Measurements from ENCODE around the gene S100A14. TPM values are rescaled to one million over a fixed set of nuclear protein-coding genes. Genes with fewer than 3 reads are reported as not detected.
A peak's percentile ranks its signal among the peaks of the same experiment; 100 is the strongest.
"Not testable (repeated sequence)": the region's sequence is repeated elsewhere in the genome, so short reads cannot be mapped to it uniquely, and the experiment has no call there.

S100A14 gene
- total and polyA plus RNA-seq, 12 donors, result 0.32 to 2.2 (median 0.88) TPM; not detected in 7

GRCh38 chr1:153643816-153644215 lies 27.7 kb upstream of the S100A14 start:
- H3K9me3 ChIP-seq (replicated peaks in 1 of 3), result no peaks in the 10 kb centered on the region
- H3K36me3 ChIP-seq (replicated peaks in 1 of 2), result peaks cover 0 to 76% of the 10 kb centered on the region in 2 donors
- TF ChIP-seq POLR2A (IDR thresholded peaks at IDR 0.05) (no peak), CTCF (IDR thresholded peaks at IDR 0.05) (no peak)
- H3K4me3 ChIP-seq, result no peak overlapping the region
- H3K27ac ChIP-seq, result peak overlapping the region in 1 of 5 donors; percentile 6
- no peaks in the 10 kb centered on the region for H3K27me3 ChIP-seq
- DNase-seq, result no peak
- peaks cover 5 to 11% of the 10 kb centered on the region in 2 donors for H3K4me1 ChIP-seq (replicated peaks in 1 of 2)
- intact Hi-C loops (cut with DNase I), result no loop called here

GRCh38 chr1:153643100-153643499 lies 27.0 kb upstream of the S100A14 start:
- Histone ChIP-seq H3K4me1 (replicated peaks in 1 of 2) (peaks cover 5 to 17% of the 10 kb centered on the region in 2 donors), H3K27me3 (no peaks in the 10 kb centered on the region), H3K36me3 (replicated peaks in 1 of 2) (peaks cover 0 to 83% of the 10 kb centered on the region in 2 donors), H3K27ac (no peak overlapping the region), H3K4me3 (no peak overlapping the region), H3K9me3 (replicated peaks in 1 of 3) (no peaks in the 10 kb centered on the region)
- TF ChIP-seq POLR2A (IDR thresholded peaks at IDR 0.05) (no peak), CTCF (IDR thresholded peaks at IDR 0.05) (no peak)
- DNase-seq, result no peak
- intact Hi-C loops (cut with DNase I), result no loop called here
- WGBS, 4 donors, result 89 to 92% (median 91%) methylated on average over 11 of the region's 11 CpGs

- Histone ChIP-seq H3K27me3 (no peaks in the 10 kb centered on the region), H3K4me1 (replicated peaks in 1 of 2) (peaks cover 12 to 26% of the 10 kb centered on the region in 2 donors), H3K27ac (no peak overlapping the region), H3K4me3 (no peak overlapping the region), H3K36me3 (replicated peaks in 1 of 2) (peaks cover 0 to 91% of the 10 kb centered on the region in 2 donors), H3K9me3 (replicated peaks in 1 of 3) (no peaks in the 10 kb centered on the region)
- TF ChIP-seq CTCF (IDR thresholded peaks at IDR 0.05) (no peak), POLR2A (IDR thresholded peaks at IDR 0.05) (no peak)
- WGBS, 4 donors, result 79 to 88% (median 84%) methylated on average over 11 of the region's 11 CpGs
- intact Hi-C loops (cut with DNase I), result no loop called here
- no peak for DNase-seq
Measured at GRCh38 chr1:153642161-153642560, 26.0 kb upstream of the S100A14 start.

- peaks cover 15 to 39% of the 10 kb centered on the region in 2 donors for H3K4me1 ChIP-seq (replicated peaks in 1 of 2)
- H3K36me3 ChIP-seq (replicated peaks in 1 of 2), result peaks cover 0 to 96% of the 10 kb centered on the region in 2 donors
- no peaks in the 10 kb centered on the region for H3K27me3 ChIP-seq
- H3K4me3 ChIP-seq, result no peak overlapping the region
- no peaks in the 10 kb centered on the region for H3K9me3 ChIP-seq (replicated peaks in 1 of 3)
- intact Hi-C loops (cut with DNase I), result no loop called here
- 72 to 84% (median 75%) methylated on average over 6 of the region's 6 CpGs for WGBS, 4 donors
- no peak for DNase-seq
- TF ChIP-seq CTCF (IDR thresholded peaks at IDR 0.05) (no peak), POLR2A (IDR thresholded peaks at IDR 0.05) (no peak)
- H3K27ac ChIP-seq, result no peak overlapping the region
Measured at GRCh38 chr1:153640861-153641260, 24.7 kb upstream of the S100A14 start.

GRCh38 chr1:153640213-153640612 lies 24.1 kb upstream of the S100A14 start:
- H3K27me3 ChIP-seq; H3K9me3 ChIP-seq (replicated peaks in 1 of 3); DNase-seq; H3K27ac ChIP-seq; intact Hi-C loops (cut with DNase I); H3K4me3 ChIP-seq: not testable (repeated sequence)
- peaks cover 0 to 89% of the 10 kb centered on the region in 2 donors for H3K36me3 ChIP-seq (replicated peaks in 1 of 2)
- H3K4me1 ChIP-seq (replicated peaks in 1 of 2), result peaks cover 21 to 46% of the 10 kb centered on the region in 2 donors
- 89 to 97% (median 95%) methylated on average over 5 of the region's 5 CpGs for WGBS, 4 donors

Measured in adrenal gland (tissue), 12 donors.